SK-N-SH (cell line): ENCODE data around the gene DLD. TPM values are rescaled to one million over a fixed set of nuclear protein-coding genes. Genes with fewer than 3 reads are reported as not detected.

Source experiments
- CTCF ChIA-PET: fragments of 300-600, 350-600 bp; formaldehyde crosslinking; extraction: SDS; loops from one replicate; lab custom pipeline; 2021; lab: Yijun Ruan, JAX
- POLR2A ChIA-PET: fragments of 350-600 bp; sonication (Branson Sonifier 250); formaldehyde crosslinking; extraction: SDS; loops from one replicate; lab custom pipeline; 2020; ENCODE audit warnings: antibody characterized with exemption, inconsistent platforms; lab: Yijun Ruan, JAX
- DNase-seq: peaks from one replicate; pipeline ENCODE4 v3.0.0; 2012
- H2AFZ ChIP-seq: fragments of 200-600 bp; sonication (generic); 2 replicates; pipeline ENCODE4 v1.8.1; 2016; ENCODE audit warnings: antibody characterized with exemption, mild to moderate bottlenecking, low read depth
- H3F3A ChIP-seq: fragments of 200-600 bp; sonication (generic); replicated peaks from 2 replicates; pipeline ENCODE3; 2016; ENCODE audit warnings: antibody characterized with exemption, mild to moderate bottlenecking; ENCODE audit not compliant: insufficient read depth
- H3K27ac ChIP-seq, 2 experiments: fragments of 200-500 bp in 1 of 2; fragments of 200-600 bp in 1 of 2; sonication (Bioruptor generic) in 1 of 2; sonication (generic), shearing (Covaris generic) in 1 of 2; 2 replicates each; pipeline versions ENCODE4 v1.5.1 to v1.6.1; 2014 to 2016; ENCODE audit warnings: low read depth in 2 of 2, inconsistent platforms in 1 of 2, low read length in 1 of 2, mild to moderate bottlenecking in 1 of 2, mixed read lengths in 1 of 2
- H3K27me3 ChIP-seq: fragments of 200-600 bp; sonication (generic), shearing (Covaris generic); 2 replicates; pipeline ENCODE4 v1.6.1; 2016; ENCODE audit warnings: mixed run types; ENCODE audit not compliant: insufficient read depth
- H3K36me3 ChIP-seq, 2 experiments: fragments of 200-500 bp in 1 of 2; fragments of 200-600 bp in 1 of 2; sonication (Bioruptor generic) in 1 of 2; sonication (generic) in 1 of 2; replicated peaks in 1 of 2; 2 replicates each; pipeline versions ENCODE3 to v1.5.1; 2014 to 2016; ENCODE audit warnings: low read length in 1 of 2, mild to moderate bottlenecking in 1 of 2; ENCODE audit not compliant: insufficient read depth in 2 of 2, control insufficient read depth in 1 of 2
- H3K4me1 ChIP-seq, 2 experiments: fragments of 200-500 bp in 1 of 2; fragments of 200-600 bp in 1 of 2; sonication (Bioruptor generic) in 1 of 2; sonication (generic), shearing (Covaris generic) in 1 of 2; 2 replicates each; pipeline versions ENCODE4 v1.5.1 to v1.6.1; 2014 to 2016; ENCODE audit warnings: low read depth in 1 of 2, low read length in 1 of 2, mixed run types in 1 of 2; ENCODE audit not compliant: insufficient read depth in 2 of 2, control insufficient read depth in 1 of 2
- H3K4me2 ChIP-seq: fragments of 200-600 bp; sonication (generic), shearing (Covaris generic); 2 replicates; pipeline ENCODE4 v1.6.1; 2017; ENCODE audit warnings: mixed run types
- H3K4me3 ChIP-seq, 2 experiments: fragments of 200-500 bp in 1 of 2; fragments of 200-600 bp in 1 of 2; sonication (Bioruptor generic) in 1 of 2; sonication (generic), shearing (Covaris generic) in 1 of 2; 2 replicates each; pipeline versions ENCODE4 v1.5.1 to v1.8.1; 2014 to 2016; ENCODE audit warnings: low read depth in 2 of 2, inconsistent platforms in 1 of 2, low read length in 1 of 2, mild to moderate bottlenecking in 1 of 2, mixed read lengths in 1 of 2, moderate library complexity in 1 of 2
- H3K79me2 ChIP-seq: fragments of 200-600 bp; sonication (generic); 2 replicates; pipeline ENCODE4 v1.8.1; 2017; ENCODE audit warnings: mild to moderate bottlenecking; ENCODE audit not compliant: insufficient read depth
- H3K9ac ChIP-seq: fragments of 200-600 bp; sonication (generic); 2 replicates; pipeline ENCODE4 v1.6.1; 2017; ENCODE audit warnings: mixed run types
- H3K9me2 ChIP-seq: fragments of 200-600 bp; sonication (generic); 2 replicates; pipeline ENCODE4 v1.6.1; 2017; ENCODE audit warnings: mixed run types
- H3K9me3 ChIP-seq: fragments of 200-600 bp; sonication (generic); 2 replicates; pipeline ENCODE4 v1.6.1; 2017; ENCODE audit warnings: mixed run types, mild to moderate bottlenecking, moderate library complexity
- H4K20me1 ChIP-seq: fragments of 200-600 bp; sonication (generic); 2 replicates; pipeline ENCODE4 v1.6.1; 2017; ENCODE audit warnings: mild to moderate bottlenecking, mixed run types; ENCODE audit not compliant: insufficient read depth
- CHD2 ChIP-seq: fragments of 150-350 bp; IDR thresholded peaks from 2 replicates; pipeline ENCODE4 v1.6.1; 2018; ENCODE audit warnings: low read length; ENCODE audit not compliant: partially characterized antibody
- EP300 ChIP-seq, 2 experiments: IDR thresholded peaks; 2 replicates each; pipeline versions ENCODE4 v1.4.0 to v1.6.1; 2012; ENCODE audit warnings: borderline replicate concordance in 1 of 2, low read depth in 1 of 2, low read length in 1 of 2
- EZH2phosphoT487 ChIP-seq: fragments of 200-600 bp; sonication (generic); IDR thresholded peaks from 2 replicates; pipeline ENCODE4 v1.6.1; 2017; ENCODE audit warnings: low read depth, mixed run types, mild to moderate bottlenecking, antibody characterized with exemption, moderate library complexity, borderline replicate concordance
- FOSL2 ChIP-seq: IDR thresholded peaks from 2 replicates; pipeline ENCODE4 v1.4.0; 2012; ENCODE audit warnings: low read depth, mild to moderate bottlenecking, moderate library complexity, borderline replicate concordance
- JUND ChIP-seq: IDR thresholded peaks from 2 replicates; pipeline ENCODE4 v1.4.0; 2012
- MEF2A ChIP-seq: IDR thresholded peaks from 2 replicates; pipeline ENCODE4 v1.4.0; 2012; ENCODE audit warnings: low read depth, borderline replicate concordance
- POLR2AphosphoS5 ChIP-seq: IDR thresholded peaks from 2 replicates; pipeline ENCODE4 v1.6.1; 2012; ENCODE audit warnings: low read depth, low read length
- RAD21 ChIP-seq: IDR thresholded peaks from 2 replicates; pipeline ENCODE4 v1.6.1; 2012; ENCODE audit warnings: mild to moderate bottlenecking, low read length
- RCOR1 ChIP-seq: fragments of 150-350 bp; IDR thresholded peaks from 2 replicates; pipeline ENCODE4 v1.6.1; 2017; ENCODE audit warnings: antibody characterized with exemption, low read length
- RFX5 ChIP-seq: IDR thresholded peaks from 2 replicates; pipeline ENCODE4 v1.6.1; 2012; ENCODE audit warnings: mild to moderate bottlenecking, improper control_type of control experiment, low read length
- TAF1 ChIP-seq: IDR thresholded peaks from 2 replicates; pipeline ENCODE4 v1.6.1; 2012; ENCODE audit warnings: low read depth, mild to moderate bottlenecking, low read length, moderate library complexity, borderline replicate concordance
- TCF12 ChIP-seq: IDR thresholded peaks from 2 replicates; pipeline ENCODE4 v1.4.0; 2012
- YY1 ChIP-seq: IDR thresholded peaks from 2 replicates; pipeline ENCODE4 v1.4.0; 2012; ENCODE audit warnings: low read depth, mild to moderate bottlenecking
- WGBS: methylation state at CpG from one replicate; pipeline ENCODE4 v1.1.6; 2017; ENCODE audit warnings: low lambda C conversion rate; 5-methylcytosine and 5-hydroxymethylcytosine counted together
- polyA plus RNA-seq, 3 experiments: library from polyadenylated mRNA; depleted of rRNA; stranded (reverse); fragments of >200 nt; gene quantifications; 2 replicates each; pipeline ENCODE4 v1.2.3, GENCODE V29; 2012
- TF ChIP-seq, protein P1 (sequence below): IDR thresholded peaks from 2 replicates; pipeline ENCODE4 v1.4.0; 2012; ENCODE audit warnings: low read depth, borderline replicate concordance
- TF ChIP-seq, protein P2 (sequence below): IDR thresholded peaks from 2 replicates; pipeline ENCODE4; 2012
- TF ChIP-seq, protein P3 (sequence below): fragments of 150-350 bp; IDR thresholded peaks from 2 replicates; pipeline ENCODE4 v1.6.1; 2017; ENCODE audit warnings: antibody characterized with exemption, low read length, low read depth, borderline replicate concordance
- TF ChIP-seq, protein P4 (sequence below): fragments of 150-350 bp; IDR thresholded peaks from 2 replicates; pipeline ENCODE4 v1.6.1; 2016; ENCODE audit warnings: mild to moderate bottlenecking, low read depth, low read length

DLD gene
- polyA plus RNA-seq, 1 of the 3 experiments (the other 2 are of a cell fraction): 140 TPM

DNA sequence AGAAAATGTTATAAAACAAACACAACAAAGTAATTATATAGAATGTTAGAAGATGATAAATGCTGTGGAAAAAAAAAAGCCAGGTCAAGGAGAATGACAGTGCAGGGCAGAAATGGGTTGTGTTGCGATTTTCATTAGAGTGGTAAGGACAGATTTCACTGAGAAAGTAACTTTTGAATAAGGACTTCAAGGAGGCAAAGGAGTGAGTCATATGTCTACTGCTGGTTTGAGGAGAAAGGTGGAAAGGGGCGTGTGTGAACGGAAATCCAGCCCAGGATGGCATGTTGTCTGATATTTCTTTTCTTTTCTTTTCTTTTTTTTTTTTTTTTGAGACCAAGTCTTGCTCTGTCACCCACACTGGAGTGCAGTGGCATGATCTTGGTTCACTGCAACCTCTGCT, 12.3 kb upstream of the DLD start:
- ChIA-PET POLR2A (interaction anchor here (1.1 to 2.6 kb wide), 2 partner anchors 10 to 135 kb away, joined by 3 to 13 read pairs; partner anchors contain the start of gene CBLL1), CTCF (interaction anchor here (0.6 to 11.3 kb wide), 54 partner anchors 8 to 1086 kb away, joined by 3 to 284 read pairs (median 4); partner anchors contain the start of genes BCAP29, CBLL1, DLD and GPR22)
- Histone ChIP-seq H3K36me3 (no peaks in the 10 kb centered on the region), H3F3A (peaks cover 8% of the 10 kb centered on the region), H2AFZ (no peak overlapping the region), H3K27me3 (no peaks in the 10 kb centered on the region), H3K4me2 (no peak overlapping the region), H3K9ac (no peak overlapping the region), H4K20me1 (no peaks in the 10 kb centered on the region), H3K9me2 (no peaks in the 10 kb centered on the region), H3K27ac (no peak overlapping the region), H3K4me3 (no peak overlapping the region), H3K9me3 (no peaks in the 10 kb centered on the region), H3K79me2 (no peaks in the 10 kb centered on the region), H3K4me1 (peaks cover 0 to 2% of the 10 kb centered on the region in 2 experiments; a peak in 1 of 4 replicates)
- 80% methylated on average over 3 of the region's 3 CpGs for WGBS
- TF ChIP-seq RCOR1: no peak
- TF ChIP-seq TCF12: no peak
- TF ChIP-seq, protein P1, sequence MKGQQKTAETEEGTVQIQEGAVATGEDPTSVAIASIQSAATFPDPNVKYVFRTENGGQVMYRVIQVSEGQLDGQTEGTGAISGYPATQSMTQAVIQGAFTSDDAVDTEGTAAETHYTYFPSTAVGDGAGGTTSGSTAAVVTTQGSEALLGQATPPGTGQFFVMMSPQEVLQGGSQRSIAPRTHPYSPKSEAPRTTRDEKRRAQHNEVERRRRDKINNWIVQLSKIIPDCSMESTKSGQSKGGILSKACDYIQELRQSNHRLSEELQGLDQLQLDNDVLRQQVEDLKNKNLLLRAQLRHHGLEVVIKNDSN: no peak
- no peak for TF ChIP-seq TAF1
- no peak for TF ChIP-seq POLR2AphosphoS5
- TF ChIP-seq JUND: no peak
- TF ChIP-seq CHD2: no peak
- no peak for TF ChIP-seq RFX5
- TF ChIP-seq MEF2A: no peak
- no peak for TF ChIP-seq EP300 (IDR thresholded peaks at IDR 0.05; ENCODE audit: borderline replicate concordance in 1 of 2, low read depth in 1 of 2, low read length in 1 of 2)
- no peak for TF ChIP-seq RAD21
- TF ChIP-seq, protein P2, sequence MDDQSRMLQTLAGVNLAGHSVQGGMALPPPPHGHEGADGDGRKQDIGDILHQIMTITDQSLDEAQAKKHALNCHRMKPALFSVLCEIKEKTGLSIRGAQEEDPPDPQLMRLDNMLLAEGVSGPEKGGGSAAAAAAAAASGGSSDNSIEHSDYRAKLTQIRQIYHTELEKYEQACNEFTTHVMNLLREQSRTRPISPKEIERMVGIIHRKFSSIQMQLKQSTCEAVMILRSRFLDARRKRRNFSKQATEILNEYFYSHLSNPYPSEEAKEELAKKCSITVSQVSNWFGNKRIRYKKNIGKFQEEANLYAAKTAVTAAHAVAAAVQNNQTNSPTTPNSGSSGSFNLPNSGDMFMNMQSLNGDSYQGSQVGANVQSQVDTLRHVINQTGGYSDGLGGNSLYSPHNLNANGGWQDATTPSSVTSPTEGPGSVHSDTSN: no peak
- TF ChIP-seq YY1: no peak
- no peak for TF ChIP-seq EZH2phosphoT487
- TF ChIP-seq, protein P3, sequence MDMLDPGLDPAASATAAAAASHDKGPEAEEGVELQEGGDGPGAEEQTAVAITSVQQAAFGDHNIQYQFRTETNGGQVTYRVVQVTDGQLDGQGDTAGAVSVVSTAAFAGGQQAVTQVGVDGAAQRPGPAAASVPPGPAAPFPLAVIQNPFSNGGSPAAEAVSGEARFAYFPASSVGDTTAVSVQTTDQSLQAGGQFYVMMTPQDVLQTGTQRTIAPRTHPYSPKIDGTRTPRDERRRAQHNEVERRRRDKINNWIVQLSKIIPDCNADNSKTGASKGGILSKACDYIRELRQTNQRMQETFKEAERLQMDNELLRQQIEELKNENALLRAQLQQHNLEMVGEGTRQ: no peak
- no peak for TF ChIP-seq FOSL2
- TF ChIP-seq, protein P4, sequence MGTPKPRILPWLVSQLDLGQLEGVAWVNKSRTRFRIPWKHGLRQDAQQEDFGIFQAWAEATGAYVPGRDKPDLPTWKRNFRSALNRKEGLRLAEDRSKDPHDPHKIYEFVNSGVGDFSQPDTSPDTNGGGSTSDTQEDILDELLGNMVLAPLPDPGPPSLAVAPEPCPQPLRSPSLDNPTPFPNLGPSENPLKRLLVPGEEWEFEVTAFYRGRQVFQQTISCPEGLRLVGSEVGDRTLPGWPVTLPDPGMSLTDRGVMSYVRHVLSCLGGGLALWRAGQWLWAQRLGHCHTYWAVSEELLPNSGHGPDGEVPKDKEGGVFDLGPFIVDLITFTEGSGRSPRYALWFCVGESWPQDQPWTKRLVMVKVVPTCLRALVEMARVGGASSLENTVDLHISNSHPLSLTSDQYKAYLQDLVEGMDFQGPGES: no peak
- DNase-seq: no peak
